Heart right ventricle (tissue), 16 donors: ENCODE data around the gene RAX. TPM values are rescaled to one million over a fixed set of nuclear protein-coding genes. Genes with fewer than 3 reads are reported as not detected.
A peak's percentile ranks its signal among the peaks of the same experiment; 100 is the strongest.

Experiments used
- ATAC-seq, 8 donors: fragments of 200-7000 bp; cut with Tn5 transposase; one replicate each; pipeline ENCODE4 v1.9.1; 2020; ENCODE audit warnings: mild to moderate bottlenecking in 8 of 8, moderate library complexity in 8 of 8, moderate number of reproducible peaks in 1 of 8
- DNase-seq, 2 donors: peaks; one replicate each; pipeline ENCODE4 v3.0.0-alpha.2; 2020
- H3K27ac ChIP-seq, 10 donors: fragments of 200-600 bp; sonication (generic) in 2 of 10; one replicate each; pipeline versions ENCODE4 v1.5.0 to v1.8.0; 2020 to 2022; ENCODE audit warnings: mild to moderate bottlenecking in 3 of 10
- H3K27me3 ChIP-seq, 7 donors: fragments of 200-600 bp; one replicate each; pipeline ENCODE4 v1.8.0; 2021 to 2022; ENCODE audit warnings: mild to moderate bottlenecking in 2 of 7
- H3K36me3 ChIP-seq, 9 donors: fragments of 200-600 bp; sonication (generic) in 1 of 9; one replicate each; pipeline versions ENCODE4 v1.5.0 to v1.8.0; 2020 to 2022; ENCODE audit warnings: mild to moderate bottlenecking in 2 of 9
- H3K4me1 ChIP-seq, 9 donors: fragments of 200-600 bp; sonication (generic) in 1 of 9; one replicate each; pipeline versions ENCODE4 v1.5.0 to v1.8.0; 2020 to 2022; ENCODE audit warnings: mild to moderate bottlenecking in 4 of 9
- H3K4me3 ChIP-seq, 10 donors: fragments of 200-600 bp; sonication (generic) in 2 of 10; one replicate each; pipeline versions ENCODE4 v1.5.0 to v1.8.0; 2020 to 2022; ENCODE audit warnings: mild to moderate bottlenecking in 7 of 10, moderate library complexity in 2 of 10
- H3K9me3 ChIP-seq, 11 donors: fragments of 200-600 bp in 10 of 11; sonication (generic) in 2 of 11; one replicate each; pipeline versions ENCODE4 v1.5.0 to v1.8.0; 2013 to 2022; ENCODE audit warnings: mild to moderate bottlenecking in 2 of 11, control low read depth in 1 of 11, moderate library complexity in 1 of 11
- CTCF ChIP-seq, 9 donors: fragments of 200-600 bp; sonication (generic) in 2 of 9; IDR thresholded peaks; one replicate each; pipeline versions ENCODE4 v1.5.0 to v1.8.0; 2021 to 2022; ENCODE audit warnings: antibody characterized with exemption in 9 of 9, mild to moderate bottlenecking in 5 of 9, moderate library complexity in 1 of 9
- WGBS, 2 donors: extraction: QIAGEN DNeasy Blood & Tissue Kit; methylation state at CpG; one replicate each; pipeline ENCODE4 v1.1.7; 2013; ENCODE audit warnings: inconsistent platforms in 1 of 2; 5-methylcytosine and 5-hydroxymethylcytosine counted together
- intact Hi-C, 10 donors: fragments of 100-400 bp; cut with DNase I; formaldehyde crosslinking; loops; one replicate each; pipeline versions ENCODE4 v1.11.1 to v1.14.2; 2022
- polyA plus RNA-seq, 2 donors: library from polyadenylated mRNA; stranded (reverse); fragments of 200-250 nt; gene quantifications; one replicate each; pipeline ENCODE4 v1.2.3, GENCODE V29; 2013
- total RNA-seq, 10 donors: library from RNA; stranded (reverse); fragmentation: NEBNext Ultra II Directional in 3 of 10; extraction: Animal tissue kit (Norgen Biotek cat#: 25700) in 3 of 10; gene quantifications; one replicate each; pipeline versions ENCODE4 v1.2.1 to v1.2.4, GENCODE V29; 2021 to 2023
- donor health status: Arrhythmogenic right ventricular cardiomyopathy.
- donor health status: ischemic (EF 13 %, LVEDD 7.1; RV severe dilation, severe dysfunction).
- donor health status: healthy with polysubstance abuse.
- donor health status: DM: no; HTN: yes; CAD: no.
- donor health status: DM: no; HTN: no; CAD: no.
- donor health status: ischemic (EF 25% LVEDD 6.9; RV normal size, moderate dysfunction).
- donor health status: ischemic (EF 25% LVEDD 5.7; RV mildly dilated, moderate dysfunction).
- donor health status: healthy.
- donor health status: DM: yes; HTN: yes; CAD: no.
- donor health status: Ischemic cardiomyopathy.
- donor health status: ischemic (EF 35%, LVEDD 5.7; RV mildly dilated, moderate dysfunction).
- donor health status: nonischemic (EF 11% LVEDD 7.7; RV severe dilation, severe dysfunction).
- donor health status: DM: yes; HTN: yes; CAD: no.
- donor health status: PGD.
- donor health status: ischemic (EF 29% LVEDD 5.4; RV normal size, mild dysfunction).
- donor health status: nonischemic (EF 23%, LVEDD 6.1; RV moderate dilation, normal function).

The RAX gene
- total and polyA plus RNA-seq, 12 donors, result not detected

GRCh38 chr18:59222341-59222740, 50.9 kb downstream of the RAX start:
- DNase-seq (no peak), ATAC-seq (no peak)
- no peak overlapping the region for H3K4me3 ChIP-seq
- H3K36me3 ChIP-seq, result no peaks in the 10 kb centered on the region
- H3K27ac ChIP-seq, result no peak overlapping the region
- WGBS, 2 donors, result 67 to 76% methylated on average over 2 of the region's 2 CpGs
- TF ChIP-seq CTCF (IDR thresholded peaks at IDR 0.05), result no peak
- intact Hi-C loops, result no loop called here
- no peaks in the 10 kb centered on the region for H3K9me3 ChIP-seq
- H3K27me3 ChIP-seq, result peaks cover 8 to 74% (median 63%) of the 10 kb centered on the region in 7 donors
- H3K4me1 ChIP-seq, result peaks cover 0 to 18% (median 6%) of the 10 kb centered on the region in 9 donors

GRCh38 chr18:59220784-59221765, 52.2 kb downstream of the RAX start:
- intact Hi-C loops, result no loop called here
- H3K27ac ChIP-seq, result no peak overlapping the region
- H3K27me3 ChIP-seq, result peaks cover 8 to 82% (median 73%) of the 10 kb centered on the region in 7 donors
- 1 to 2% methylated on average over 47 of the region's 47 CpGs for WGBS, 2 donors
- H3K4me3 ChIP-seq, result peak overlapping the region in 7 of 10 donors; percentile 7 to 31 (median 14)
- peaks cover 0 to 18% (median 6%) of the 10 kb centered on the region in 9 donors for H3K4me1 ChIP-seq
- H3K9me3 ChIP-seq, result no peaks in the 10 kb centered on the region
- ATAC-seq (peak in 2 of 8 donors; percentile 38 to 52), DNase-seq (no peak)
- no peaks in the 10 kb centered on the region for H3K36me3 ChIP-seq
- TF ChIP-seq CTCF (IDR thresholded peaks at IDR 0.05), result no peak

- Histone ChIP-seq H3K4me3 (peak overlapping the region in 4 of 10 donors; percentile 13 to 24 (median 18)), H3K27ac (no peak overlapping the region), H3K9me3 (no peaks in the 10 kb centered on the region), H3K27me3 (peaks cover 8 to 86% (median 74%) of the 10 kb centered on the region in 7 donors), H3K4me1 (peaks cover 0 to 18% (median 6%) of the 10 kb centered on the region in 9 donors), H3K36me3 (no peaks in the 10 kb centered on the region)
- DNase-seq (no peak), ATAC-seq (peak in 1 of 8 donors; percentile 50)
- intact Hi-C loops, result no loop called here
- no peak for TF ChIP-seq CTCF (IDR thresholded peaks at IDR 0.05)
- 1% methylated on average over 45 to 46 of the region's 46 CpGs for WGBS, 2 donors
Observed at GRCh38 chr18:59220164-59220783, 53.0 kb downstream of the RAX start.

- peak within 1 kb of the TSS in 7 of 10 donors; percentile 7 to 31 (median 14) for H3K4me3 ChIP-seq
- no peaks in the 10 kb centered on the region for H3K36me3 ChIP-seq
- TF ChIP-seq CTCF (IDR thresholded peaks at IDR 0.05), result no peak
- H3K27ac ChIP-seq, result no peak within 1 kb of the TSS
- intact Hi-C loops, result no loop called here
- peaks cover 0 to 18% (median 6%) of the 10 kb centered on the region in 9 donors for H3K4me1 ChIP-seq
- ATAC-seq (no peak), DNase-seq (no peak)
- H3K27me3 ChIP-seq, result peaks cover 8 to 89% (median 75%) of the 10 kb centered on the region in 7 donors
- H3K9me3 ChIP-seq, result no peaks in the 10 kb centered on the region
- WGBS, 2 donors, result 2 to 3% methylated on average over 29 of the region's 29 CpGs
Observed at GRCh38 chr18:59219672-59220163, 53.5 kb downstream of the RAX start, which contains the start of gene GRP. TSS of gene GRP (plus strand) at chr18:59220158. CDS start at chr18:59220266, 108 bp downstream.
